H1 (cell line): ENCODE results near the gene OXA1L. TPM values are rescaled to one million over a fixed set of nuclear protein-coding genes. Genes with fewer than 3 reads are reported as not detected.

Source experiments
- CTCF ChIA-PET: fragments of 300-600 bp; sonication (Branson Sonifier 250); formaldehyde crosslinking; loops from one replicate; lab custom pipeline; 2021; ENCODE audit not compliant: partially characterized antibody; lab: Charles Lee
- POLR2A ChIA-PET: fragments of 300-600 bp; sonication (Branson Sonifier 250); formaldehyde crosslinking; loops from one replicate; lab custom pipeline; 2021; ENCODE audit warnings: inconsistent platforms; ENCODE audit not compliant: partially characterized antibody; lab: Charles Lee
- DNase-seq, 2 experiments: peaks; one replicate each; pipeline versions ENCODE4 v3.0.0 to v3.0.0-alpha.2; 2010 to 2022; ENCODE audit warnings: low spot score in 2 of 2, low read depth in 1 of 2, mixed read lengths in 1 of 2
- FAIRE-seq: peaks from 2 replicates; lab custom pipeline; 2011; peaks lifted over from hg19 to GRCh38; lab: Jason Lieb, UNC
- H2AFZ ChIP-seq: 2 replicates; pipeline ENCODE4 v1.8.1; 2012; ENCODE audit warnings: low read length, inconsistent platforms
- H2AK5ac ChIP-seq: 2 replicates; pipeline ENCODE4 v1.6.1; 2013; ENCODE audit warnings: low read depth, low read length
- H2BK120ac ChIP-seq: replicated peaks from 2 replicates; pipeline ENCODE3; 2013; ENCODE audit warnings: low read depth, low read length, inconsistent platforms
- H2BK12ac ChIP-seq: 2 replicates; pipeline ENCODE4 v1.6.1; 2013; ENCODE audit warnings: low read depth, low read length
- H2BK15ac ChIP-seq: 2 replicates; pipeline ENCODE4 v1.6.1; 2013; ENCODE audit warnings: low read length
- H2BK20ac ChIP-seq: 2 replicates; pipeline ENCODE4 v1.6.1; 2013; ENCODE audit warnings: low read length
- H2BK5ac ChIP-seq: 2 replicates; pipeline ENCODE4 v1.6.1; 2013; ENCODE audit warnings: low read depth, low read length
- H3K14ac ChIP-seq: 2 replicates; pipeline ENCODE4 v1.6.1; 2013; ENCODE audit warnings: inconsistent platforms; ENCODE audit not compliant: insufficient read length
- H3K18ac ChIP-seq: 2 replicates; pipeline ENCODE4 v1.6.1; 2013; ENCODE audit warnings: low read length; ENCODE audit errors: extremely low read depth
- H3K23ac ChIP-seq: 2 replicates; pipeline ENCODE4 v1.6.1; 2013; ENCODE audit warnings: inconsistent platforms; ENCODE audit not compliant: insufficient read length
- H3K23me2 ChIP-seq: 2 replicates; pipeline ENCODE4 v1.6.1; 2013; ENCODE audit warnings: low read depth, low read length
- H3K27ac ChIP-seq: 2 replicates; pipeline ENCODE4 v1.6.1; 2011; ENCODE audit warnings: low read depth, low read length, inconsistent platforms
- H3K27me3 ChIP-seq, 4 experiments: replicated peaks in 1 of 4; 1 replicate in 1 of 4; 2 replicates in 3 of 4; pipeline versions ENCODE4 v1.6.1 to v1.8.1; 2011 to 2013; ENCODE audit warnings: low read length in 3 of 4, mild to moderate bottlenecking in 3 of 4, inconsistent platforms in 2 of 4, mixed read lengths in 2 of 4, moderate library complexity in 1 of 4; ENCODE audit not compliant: control insufficient read depth in 3 of 4, insufficient read depth in 3 of 4; ENCODE audit errors: extremely low read depth in 1 of 4
- H3K36me3 ChIP-seq, 4 experiments: 2 replicates each; pipeline versions ENCODE4 v1.6.1 to v1.8.1; 2011 to 2013; ENCODE audit warnings: mild to moderate bottlenecking in 4 of 4, low read length in 3 of 4, moderate library complexity in 2 of 4, control low read depth in 1 of 4, inconsistent platforms in 1 of 4; ENCODE audit not compliant: insufficient read depth in 4 of 4, control insufficient read depth in 2 of 4
- H3K4ac ChIP-seq: replicated peaks from 2 replicates; pipeline ENCODE3; 2013; ENCODE audit warnings: low read length, low read depth, mixed read lengths, inconsistent platforms; ENCODE audit not compliant: insufficient read length
- H3K4me1 ChIP-seq, 4 experiments: replicated peaks in 1 of 4; 1 replicate in 1 of 4; 2 replicates in 3 of 4; pipeline versions ENCODE4 v1.6.1 to v1.8.1; 2011 to 2013; ENCODE audit warnings: low read length in 3 of 4, inconsistent platforms in 2 of 4, mixed read lengths in 1 of 4; ENCODE audit not compliant: insufficient read depth in 4 of 4, control insufficient read depth in 3 of 4
- H3K4me2 ChIP-seq, 2 experiments: 2 replicates each; pipeline versions ENCODE4 v1.6.1 to v1.8.1; 2011 to 2013; ENCODE audit warnings: low read depth in 2 of 2, low read length in 2 of 2, control low read depth in 1 of 2, inconsistent platforms in 1 of 2, mild to moderate bottlenecking in 1 of 2; ENCODE audit not compliant: insufficient read depth in 1 of 2
- H3K4me3 ChIP-seq, 4 experiments: fragments of 200-600, 300-600 bp in 1 of 4; sonication (generic), shearing (Covaris generic), sonication (Bioruptor Twin) in 1 of 4; 2 replicates each; pipeline versions ENCODE4 v1.5.1 to v1.8.1; 2011 to 2016; ENCODE audit warnings: low read length in 4 of 4, low read depth in 3 of 4, control low read depth in 2 of 4, inconsistent platforms in 2 of 4, mild to moderate bottlenecking in 2 of 4, mixed read lengths in 1 of 4, moderate library complexity in 1 of 4; ENCODE audit not compliant: insufficient read depth in 2 of 4; ENCODE audit errors: extremely low read depth in 1 of 4
- H3K56ac ChIP-seq: replicated peaks from 2 replicates; pipeline ENCODE3; 2013; ENCODE audit warnings: low read depth, mild to moderate bottlenecking, mixed read lengths, low read length, inconsistent platforms; ENCODE audit not compliant: insufficient read length
- H3K79me1 ChIP-seq: 2 replicates; pipeline ENCODE4 v1.6.1; 2013; ENCODE audit warnings: low read depth, low read length, control low read depth
- H3K79me2 ChIP-seq, 2 experiments: 2 replicates each; pipeline versions ENCODE4 v1.6.1 to v1.8.1; 2012 to 2013; ENCODE audit warnings: low read length in 2 of 2, mild to moderate bottlenecking in 2 of 2, inconsistent platforms in 1 of 2; ENCODE audit not compliant: insufficient read depth in 2 of 2, control insufficient read depth in 1 of 2
- H3K9ac ChIP-seq, 4 experiments: replicated peaks in 1 of 4; 1 replicate in 1 of 4; 2 replicates in 3 of 4; pipeline versions ENCODE4 v1.6.1 to v1.8.1; 2011 to 2013; ENCODE audit warnings: low read depth in 3 of 4, low read length in 3 of 4, control low read depth in 2 of 4, mild to moderate bottlenecking in 2 of 4, moderate library complexity in 2 of 4, inconsistent platforms in 1 of 4; ENCODE audit errors: extremely low read depth in 1 of 4
- H3K9me3 ChIP-seq, 2 experiments: 2 replicates each; pipeline versions ENCODE4 v1.6.1 to v1.8.1; 2012 to 2013; ENCODE audit warnings: mild to moderate bottlenecking in 2 of 2, moderate library complexity in 2 of 2, control low read depth in 1 of 2, inconsistent platforms in 1 of 2, low read depth in 1 of 2, low read length in 1 of 2, mixed read lengths in 1 of 2; ENCODE audit not compliant: insufficient read depth in 2 of 2
- H4K20me1 ChIP-seq, 2 experiments: replicated peaks in 1 of 2; 2 replicates each; pipeline versions ENCODE3 to v1.8.1; 2011 to 2013; ENCODE audit warnings: inconsistent platforms in 2 of 2, low read length in 2 of 2, mild to moderate bottlenecking in 1 of 2; ENCODE audit not compliant: insufficient read depth in 2 of 2, control insufficient read depth in 1 of 2
- H4K5ac ChIP-seq: 2 replicates; pipeline ENCODE4 v1.6.1; 2013; ENCODE audit warnings: low read length, low read depth, mixed read lengths, inconsistent platforms; ENCODE audit not compliant: insufficient read length
- H4K8ac ChIP-seq: 2 replicates; pipeline ENCODE4 v1.8.0; 2013; ENCODE audit warnings: mild to moderate bottlenecking, moderate library complexity, low read length, inconsistent platforms; ENCODE audit not compliant: insufficient read depth; ENCODE audit errors: extremely low read depth
- H4K91ac ChIP-seq: replicated peaks from 2 replicates; pipeline ENCODE3; 2013; ENCODE audit warnings: low read length, mixed read lengths, inconsistent platforms; ENCODE audit not compliant: insufficient read length
- CTCF ChIP-seq, 3 experiments: IDR thresholded peaks; 1 replicate in 2 of 3; 2 replicates in 1 of 3; pipeline versions ENCODE4 v1.5.1 to v1.6.1; 2011; ENCODE audit warnings: low read length in 3 of 3, mild to moderate bottlenecking in 3 of 3, inconsistent platforms in 2 of 3, low read depth in 1 of 3, moderate library complexity in 1 of 3; ENCODE audit not compliant: insufficient read depth in 1 of 3; ENCODE audit errors: control extremely low read depth in 1 of 3
- EGR1 ChIP-seq: IDR thresholded peaks from 2 replicates; pipeline ENCODE4 v1.6.1; 2011; ENCODE audit warnings: low read depth, low read length, borderline replicate concordance
- FOSL1 ChIP-seq: IDR thresholded peaks from 2 replicates; pipeline ENCODE4 v1.6.1; 2011; ENCODE audit warnings: mild to moderate bottlenecking, low read depth, low read length, moderate library complexity; ENCODE audit not compliant: insufficient read depth
- JUND ChIP-seq: IDR thresholded peaks from 2 replicates; pipeline ENCODE4 v1.6.1; 2011; ENCODE audit warnings: mild to moderate bottlenecking, improper control_type of control experiment, low read length
- KDM1A ChIP-seq: fragments of 200-600, 300-600 bp; sonication (generic); IDR thresholded peaks from 2 replicates; pipeline ENCODE4 v1.7.1; 2016; ENCODE audit warnings: mild to moderate bottlenecking, low read length, borderline replicate concordance
- MAX ChIP-seq: IDR thresholded peaks from 2 replicates; pipeline ENCODE4 v1.6.1; 2012; ENCODE audit warnings: inconsistent platforms
- POU5F1 ChIP-seq: IDR thresholded peaks from 2 replicates; pipeline ENCODE4 v1.6.1; 2011; ENCODE audit warnings: low read depth, mild to moderate bottlenecking, low read length, moderate library complexity
- RAD21 ChIP-seq, 2 experiments: IDR thresholded peaks in 1 of 2; conservative IDR thresholded peaks in 1 of 2; 2 replicates each; pipeline ENCODE4 v1.6.1; 2011; ENCODE audit warnings: low read depth in 2 of 2, low read length in 2 of 2, improper control_type of control experiment in 1 of 2, inconsistent platforms in 1 of 2, mild to moderate bottlenecking in 1 of 2, moderate library complexity in 1 of 2
- RFX5 ChIP-seq: IDR thresholded peaks from 2 replicates; pipeline ENCODE4 v1.6.1; 2011; ENCODE audit warnings: low read depth, low read length, improper control_type of control experiment, borderline replicate concordance
- RNF2 ChIP-seq: fragments of 200-900, 300-1000 bp; sonication (generic); IDR thresholded peaks from 2 replicates; pipeline ENCODE4 v1.7.1; 2016; ENCODE audit warnings: borderline replicate concordance, low read depth, mild to moderate bottlenecking, antibody characterized with exemption, low read length; ENCODE audit not compliant: poor library complexity, severe bottlenecking; ENCODE audit errors: missing control alignments
- WGBS, 2 experiments: shearing (Covaris generic) in 1 of 2; methylation state at CpG; one replicate each; pipeline versions ENCODE4 v1.1.6 to v1.1.7; 2013 to 2015; ENCODE audit warnings: low lambda C conversion rate in 2 of 2, mixed read lengths in 2 of 2, inconsistent platforms in 1 of 2, low coverage in 1 of 2, missing lambda C conversion rate in 1 of 2; ENCODE audit not compliant: insufficient replicate concordance in 2 of 2, insufficient coverage in 1 of 2, insufficient read length in 1 of 2; ENCODE audit errors: extremely low coverage in 1 of 2, missing lambda C conversion rate in 1 of 2; 5-methylcytosine and 5-hydroxymethylcytosine counted together
- polyA plus RNA-seq, 7 experiments: library from polyadenylated mRNA; depleted of rRNA in 3 of 7; stranded (reverse) in 5 of 7; unstranded in 2 of 7; fragments of >200 nt in 5 of 7; fragments of 200-250 nt in 2 of 7; gene quantifications; 1 replicate in 5 of 7; 2 replicates in 1 of 7; 4 replicates in 1 of 7; pipeline versions ENCODE4 v1.2.1 to v1.2.3, GENCODE V29; 2011 to 2013; ENCODE audit warnings: missing spikeins in 2 of 7, mixed read lengths in 2 of 7
- total RNA-seq: library from RNA; stranded (reverse); fragmentation: NEBNext Ultra II Directional; extraction: Animal tissue kit (Norgen Biotek cat#: 25700); gene quantifications from 2 replicates; pipeline ENCODE4 v1.2.1, GENCODE V29; 2021

OXA1L gene
- total and polyA plus RNA-seq, 2 of the 8 experiments (the other 6 are each of a cell fraction or from before 2014, with no cell fraction given), result 125 to 199 TPM

- no peak overlapping the region for H2BK120ac ChIP-seq
- DNase-seq (no peak), FAIRE-seq (no peak)
- H3K27ac ChIP-seq, result no peak overlapping the region
- no peaks in the 10 kb centered on the region for H3K79me2 ChIP-seq
- H2BK5ac ChIP-seq, result no peak overlapping the region
- no peak overlapping the region for H2AK5ac ChIP-seq
- peaks cover 4 to 20% (median 9%) of the 10 kb centered on the region in 4 experiments for H3K36me3 ChIP-seq
- H4K5ac ChIP-seq, result no peak overlapping the region
- H4K20me1 ChIP-seq, result no peaks in the 10 kb centered on the region
- no peak overlapping the region for H3K4me3 ChIP-seq
- no peak overlapping the region for H3K56ac ChIP-seq
- H3K9me3 ChIP-seq, result no peaks in the 10 kb centered on the region
- no peak overlapping the region for H3K4ac ChIP-seq
- no peak overlapping the region for H2BK15ac ChIP-seq
- H3K4me1 ChIP-seq, result no peaks in the 10 kb centered on the region; a peak in 1 of 7 replicates
- H3K18ac ChIP-seq, result no peak overlapping the region
- no peak overlapping the region for H3K14ac ChIP-seq
- H3K9ac ChIP-seq, result no peak overlapping the region
- no peak overlapping the region for H3K4me2 ChIP-seq
- H2AFZ ChIP-seq, result no peak overlapping the region
- H2BK12ac ChIP-seq, result no peak overlapping the region
- ChIA-PET CTCF (interaction anchor here (0.6 to 3.5 kb wide), 8 partner anchors 12 to 851 kb away, joined by 3 to 34 read pairs (median 8); partner anchors contain the start of gene REM2), POLR2A (interaction anchor here (1.4 to 4.0 kb wide), 2 partner anchors 9 to 205 kb away, joined by 4 to 25 read pairs; partner anchors contain the start of gene OXA1L)
- H3K79me1 ChIP-seq, result no peaks in the 10 kb centered on the region
- no peaks in the 10 kb centered on the region for H3K27me3 ChIP-seq
- H4K8ac ChIP-seq, result no peak overlapping the region
- H2BK20ac ChIP-seq, result no peak overlapping the region
- no peak overlapping the region for H4K91ac ChIP-seq
- H3K23me2 ChIP-seq, result no peaks in the 10 kb centered on the region
- no peak overlapping the region for H3K23ac ChIP-seq
- 90% methylated on average over 2 of the region's 2 CpGs; no CpG with 5 or more reads in 1 of the 2 experiments for WGBS, 2 experiments
- TF ChIP-seq KDM1A, result no peak
- TF ChIP-seq RAD21 (IDR thresholded peaks at IDR 0.05 in 1 of 2, conservative IDR thresholded peaks at IDR 0.05 in 1 of 2; ENCODE audit: low read depth in 2 of 2, low read length in 2 of 2), result no peak
- TF ChIP-seq RFX5, result no peak
- no peak for TF ChIP-seq RNF2
- no peak for TF ChIP-seq FOSL1
- no peak for TF ChIP-seq JUND
- no peak for TF ChIP-seq MAX
- TF ChIP-seq CTCF (IDR thresholded peaks at IDR 0.05; ENCODE audit: control extremely low read depth in 1 of 3, insufficient read depth in 1 of 3, low read depth in 1 of 3, low read length in 3 of 3), result no peak
- TF ChIP-seq POU5F1, result no peak
- TF ChIP-seq EGR1, result no peak
These were observed 9.7 kb downstream of the OXA1L start for GRCh38 chr14:22776215-22776614.
